ENCODE measurements around the gene COQ8B.

COQ8B gene

GRCh38 chr19:40717880-40718773 is 1.4 kb upstream of the COQ8B start:
- peak; percentile 35 for DNase-seq (ENCODE audit: low spot score)

DNA sequence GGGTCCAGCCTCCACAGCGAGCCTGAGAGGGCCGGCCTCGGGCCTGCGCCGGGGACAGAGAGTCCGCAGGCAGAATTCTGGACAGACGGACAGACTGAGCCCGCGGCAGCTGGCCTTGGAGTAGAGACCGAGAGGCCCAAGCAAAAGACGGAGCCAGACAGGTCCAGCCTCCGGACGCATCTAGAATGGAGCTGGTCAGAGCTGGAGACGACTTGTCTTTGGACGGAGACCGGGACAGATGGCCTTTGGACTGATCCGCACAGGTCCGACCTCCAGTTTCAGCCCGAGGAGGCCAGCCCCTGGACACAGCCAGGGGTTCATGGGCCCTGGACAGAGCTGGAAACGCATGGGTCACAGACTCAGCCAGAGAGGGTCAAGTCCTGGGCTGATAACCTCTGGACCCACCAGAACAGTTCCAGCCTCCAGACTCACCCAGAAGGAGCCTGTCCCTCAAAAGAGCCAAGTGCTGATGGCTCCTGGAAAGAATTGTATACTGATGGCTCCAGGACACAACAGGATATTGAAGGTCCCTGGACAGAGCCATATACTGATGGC is 716 bp upstream of the COQ8B start:
- no peak for DNase-seq (ENCODE audit: low spot score)

- DNase-seq (ENCODE audit: low spot score): no peak
Measured at GRCh38 chr19:40716031-40716481, 630 bp downstream of the COQ8B start.

DNA sequence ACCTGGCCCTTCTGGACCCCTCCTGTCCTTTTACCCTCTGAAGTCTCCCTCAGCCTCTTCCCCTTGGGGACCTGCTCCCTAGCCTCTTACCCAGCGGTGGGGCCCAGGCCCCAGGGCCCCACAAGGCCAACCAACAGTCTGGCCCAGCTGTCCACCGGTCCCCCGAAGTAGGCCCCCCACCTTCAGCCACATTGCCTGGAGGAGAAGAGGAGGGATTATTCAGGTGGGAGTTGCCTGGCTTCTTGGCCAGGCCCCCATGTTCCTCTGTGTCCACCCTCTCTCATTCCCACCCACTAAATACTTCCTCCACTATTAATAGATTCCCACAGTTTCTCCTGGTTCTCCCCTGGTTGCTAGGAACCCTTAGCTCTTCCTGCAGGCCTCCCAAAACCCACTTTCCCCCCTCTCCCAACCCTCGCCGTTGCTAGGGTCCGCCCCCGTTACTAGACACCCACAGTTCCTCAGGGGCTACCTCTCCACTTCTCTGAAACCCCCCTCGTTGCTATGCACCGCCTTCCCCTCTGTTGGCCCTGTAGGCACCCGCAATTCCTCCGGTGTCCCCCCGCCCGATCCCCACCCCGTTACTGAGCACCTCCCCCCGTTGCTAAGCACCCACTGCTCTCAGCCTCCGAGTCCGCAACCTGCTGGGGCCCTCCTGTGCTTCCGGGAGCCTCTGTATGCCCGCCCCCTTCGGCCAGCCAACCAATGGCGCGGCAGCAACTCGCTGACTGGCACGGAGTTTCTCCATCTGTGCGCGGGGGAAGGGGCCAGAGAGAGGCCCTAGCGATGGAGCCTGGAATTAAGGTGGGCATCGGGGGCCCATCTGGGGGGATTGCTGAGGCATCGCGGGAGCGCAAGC is 2.0 kb downstream of the COQ8B start:
- DNase-seq (ENCODE audit: low spot score): peak; percentile 97

DNA sequence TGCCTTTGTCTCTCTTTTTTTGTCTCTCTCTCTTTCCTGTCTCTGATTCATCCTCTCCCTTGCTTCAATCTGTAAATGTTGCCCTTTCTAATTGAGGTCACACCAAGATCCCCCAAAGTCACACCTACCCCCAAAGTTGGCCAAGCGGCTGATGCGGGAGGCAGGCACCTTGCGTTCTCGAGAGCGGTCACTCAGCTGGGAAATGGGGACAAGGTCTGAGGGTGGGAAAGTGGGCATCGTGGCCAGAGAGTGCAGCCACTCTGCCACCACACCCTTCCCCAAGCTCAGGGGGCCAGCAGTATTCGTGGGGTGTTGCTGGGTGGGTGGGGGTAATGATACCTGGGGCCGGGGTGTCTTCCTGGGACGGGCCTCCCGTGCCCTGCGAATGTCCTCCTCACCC is 2.7 kb downstream of the COQ8B start:
- no peak for DNase-seq (ENCODE audit: low spot score)

DNA sequence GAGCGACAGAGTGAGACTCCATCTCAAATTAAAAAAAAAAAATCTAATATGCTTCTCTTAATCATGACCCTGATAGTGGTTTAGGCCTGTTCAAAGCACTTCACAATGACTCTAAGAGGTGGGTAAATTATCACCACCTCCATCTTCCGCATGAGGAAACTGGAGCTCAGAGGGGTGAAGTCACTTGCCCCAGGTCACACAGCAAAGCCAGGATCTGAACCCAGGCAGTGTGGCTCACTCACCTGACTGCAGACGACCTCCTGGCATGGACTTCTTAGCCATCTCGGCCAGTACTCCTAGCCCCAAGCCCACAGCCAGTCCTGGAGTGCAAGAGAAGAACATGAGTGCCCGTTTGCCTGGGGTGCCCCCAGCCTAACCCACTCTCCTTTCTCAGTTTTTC is 6.9 kb downstream of the COQ8B start:
- no peak for DNase-seq (ENCODE audit: low spot score)

- no peak for DNase-seq (ENCODE audit: low spot score)
Measured at GRCh38 chr19:40707615-40708014, 9.1 kb downstream of the COQ8B start.

DNA sequence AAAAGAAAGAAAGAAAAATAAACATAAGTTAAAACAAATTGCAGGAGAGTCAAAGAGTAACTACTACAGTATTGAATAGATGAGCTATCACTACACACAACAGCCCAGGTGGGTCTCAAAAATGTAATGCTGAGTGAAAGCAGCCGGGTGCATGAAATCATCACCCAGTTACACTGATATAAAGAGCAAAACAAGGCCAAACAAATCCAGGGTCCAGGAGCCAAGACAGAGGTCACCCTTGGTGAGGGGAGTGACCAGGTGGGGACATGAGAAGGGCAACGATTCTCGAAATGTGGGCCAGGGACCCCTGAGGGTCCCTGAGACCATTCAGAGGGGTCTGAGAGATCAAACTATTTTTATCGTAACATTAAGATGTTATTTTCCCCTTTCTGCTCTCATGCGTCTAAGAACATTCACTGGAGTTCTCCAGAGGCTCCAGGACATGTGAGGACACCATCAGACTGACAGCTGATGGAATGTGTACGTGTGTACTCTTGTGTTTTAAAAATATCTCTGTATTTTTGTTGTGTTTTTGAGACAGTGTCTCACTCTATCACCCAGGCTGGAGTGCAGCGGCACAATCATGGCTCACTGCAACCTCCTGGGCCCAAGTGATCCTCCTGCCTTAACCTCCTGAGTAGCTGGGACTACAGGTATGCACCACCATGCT is 10.6 kb downstream of the COQ8B start:
- DNase-seq (ENCODE audit: low spot score): no peak

DNA sequence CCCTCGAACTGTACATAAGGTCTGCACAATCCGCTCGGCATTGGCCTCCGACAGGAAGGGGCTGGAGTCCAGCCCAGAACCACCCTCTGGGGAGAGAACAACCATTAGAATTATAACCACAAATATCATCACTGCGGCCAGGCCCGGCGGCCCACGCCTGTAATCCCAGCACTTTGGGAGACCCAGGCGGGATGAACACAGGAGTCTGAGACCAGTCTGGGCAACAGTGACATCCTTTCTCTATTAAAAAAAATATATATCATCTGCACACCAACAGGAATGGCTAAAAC is 11.4 kb downstream of the COQ8B start:
- DNase-seq (ENCODE audit: low spot score): no peak

DNA sequence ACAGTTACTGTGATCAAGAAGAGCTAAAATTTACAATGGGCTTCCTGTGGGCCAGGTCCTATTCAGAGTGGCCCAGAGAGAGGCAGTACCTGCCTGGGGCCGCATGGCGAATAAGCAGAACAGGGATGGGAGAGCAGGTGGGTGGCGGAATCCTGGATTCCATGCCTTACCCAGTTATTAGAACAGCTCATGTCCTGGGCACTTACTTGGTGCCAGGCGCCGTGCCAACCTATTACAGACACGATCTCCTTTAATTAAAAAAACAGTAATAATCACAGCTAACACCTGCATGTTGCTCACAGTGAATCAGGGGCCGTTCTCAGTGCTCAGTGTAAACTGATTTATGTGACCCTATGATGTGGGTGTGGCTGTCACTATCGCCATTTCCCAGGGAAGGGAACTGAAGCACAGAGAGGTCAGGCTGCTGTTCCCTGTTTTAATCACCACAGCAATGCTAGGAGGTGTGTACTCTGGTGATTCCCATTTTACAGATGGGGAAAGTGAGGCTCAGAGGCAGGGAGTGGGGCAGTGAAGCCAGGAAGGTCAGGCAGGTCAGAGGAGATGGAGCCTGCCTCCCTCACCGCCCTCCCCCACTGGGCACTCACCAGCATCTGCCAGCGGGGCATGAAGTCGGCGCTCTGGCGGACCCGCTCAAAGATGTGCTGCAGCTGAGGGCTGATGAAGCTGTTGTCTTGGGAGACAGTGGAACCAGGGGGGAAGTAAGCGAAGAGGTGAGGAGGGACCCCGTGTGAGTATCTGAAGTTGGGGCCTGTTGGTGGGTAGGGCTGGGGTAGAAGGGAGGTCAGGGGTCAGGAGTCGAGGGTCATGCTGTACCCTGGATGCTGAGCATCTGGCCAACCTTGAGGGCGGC is 12.0 kb downstream of the COQ8B start:
- no peak for DNase-seq (ENCODE audit: low spot score)

- no peak for DNase-seq (ENCODE audit: low spot score)
Measured at GRCh38 chr19:40703029-40703755, 13.5 kb downstream of the COQ8B start.

DNA sequence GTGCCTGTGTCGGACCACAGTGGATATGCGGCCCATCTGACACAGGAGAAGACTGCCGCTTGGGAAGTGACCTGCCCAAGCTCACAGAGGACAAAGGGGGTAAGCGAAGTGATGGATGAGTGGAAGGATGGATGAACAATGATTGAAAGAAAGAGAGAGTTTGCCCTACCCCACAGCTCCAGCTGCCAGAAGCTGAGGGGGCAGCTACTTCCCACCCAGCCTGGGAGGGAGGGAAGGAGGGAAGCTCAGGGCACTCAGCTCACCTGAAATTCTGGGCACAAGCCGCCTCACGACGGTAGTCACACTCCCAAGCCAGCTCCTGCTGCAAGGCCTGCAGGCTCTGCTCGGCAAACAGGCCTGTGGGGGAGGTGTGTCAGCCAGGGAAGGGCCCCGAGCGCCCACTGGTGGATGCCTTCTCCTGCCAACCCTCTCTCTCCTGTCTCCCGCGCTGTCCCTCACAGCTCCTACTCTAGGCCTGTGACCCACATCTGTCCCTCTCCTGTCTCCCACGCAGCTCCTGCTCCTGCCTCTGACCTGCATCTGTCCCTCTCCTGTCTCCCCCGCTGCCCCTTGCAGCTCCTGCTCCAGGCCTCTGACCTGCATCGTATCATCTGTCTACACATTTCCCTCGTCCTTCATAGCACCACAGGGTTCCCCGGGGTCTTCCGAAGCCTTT is 14.2 kb downstream of the COQ8B start:
- DNase-seq (ENCODE audit: low spot score): peak; percentile 62

DNA sequence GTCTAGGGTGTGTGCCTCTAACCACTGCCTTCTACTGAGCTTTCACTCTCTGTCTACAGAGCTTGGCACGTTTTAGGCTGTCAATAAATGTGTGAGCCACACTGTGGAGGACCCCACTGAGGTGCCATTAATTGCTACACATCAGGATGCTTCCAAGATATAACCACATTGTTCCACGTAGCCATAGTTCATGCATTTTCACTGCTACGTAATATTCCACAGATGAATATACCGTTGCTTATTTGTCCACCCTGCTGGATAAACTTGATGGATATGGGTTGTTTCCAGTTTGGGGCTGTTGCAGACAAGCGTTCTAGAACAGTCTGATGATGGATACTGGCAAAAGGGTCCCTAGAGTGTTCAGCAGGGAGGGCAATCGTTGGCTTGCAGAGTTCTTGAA is 14.9 kb downstream of the COQ8B start:
- no peak for DNase-seq (ENCODE audit: low spot score)

DNA sequence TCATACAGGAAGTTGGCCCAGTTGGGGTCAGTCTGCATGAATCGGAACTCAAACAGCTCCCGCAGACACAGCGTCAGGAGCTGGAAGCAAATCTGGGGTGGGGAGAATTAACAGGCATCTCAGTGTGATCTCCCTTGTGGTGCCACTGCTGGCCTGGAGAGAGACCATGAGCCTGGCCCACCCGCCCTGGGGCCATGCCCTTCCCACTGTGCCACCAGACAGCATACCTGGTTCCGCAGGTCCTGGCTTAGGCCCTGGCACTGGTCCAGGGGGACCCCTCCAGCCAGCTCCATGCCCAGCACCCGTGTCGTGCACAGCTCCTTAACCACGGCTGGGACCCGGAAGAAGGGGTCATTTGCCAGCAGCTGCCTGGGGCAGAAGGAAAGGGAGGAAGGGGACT is 16.6 kb downstream of the COQ8B start:
- no peak for DNase-seq (ENCODE audit: low spot score)

DNA sequence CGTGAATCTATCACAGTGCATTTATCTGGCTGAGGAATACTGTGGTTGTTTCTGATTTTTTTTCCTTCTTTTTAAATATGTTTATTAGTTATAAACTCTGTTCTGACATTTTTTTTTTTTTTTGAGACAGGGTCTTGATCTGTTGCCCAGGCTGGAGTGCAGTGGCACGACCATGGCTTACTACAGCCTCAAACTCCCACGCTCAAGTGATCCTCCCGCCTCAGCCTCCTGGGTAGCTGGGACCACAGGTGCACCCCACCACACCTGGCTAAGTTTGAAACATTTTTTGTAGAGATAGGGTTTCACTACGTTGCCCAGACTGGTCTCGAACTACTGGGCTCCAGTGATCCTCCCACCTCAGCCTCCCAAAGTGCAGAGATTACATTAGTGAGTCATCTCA is 19.7 kb downstream of the COQ8B start:
- DNase-seq (ENCODE audit: low spot score): no peak

- no peak for DNase-seq (ENCODE audit: low spot score)
Measured at GRCh38 chr19:40695881-40696280, 20.8 kb downstream of the COQ8B start.

DNA sequence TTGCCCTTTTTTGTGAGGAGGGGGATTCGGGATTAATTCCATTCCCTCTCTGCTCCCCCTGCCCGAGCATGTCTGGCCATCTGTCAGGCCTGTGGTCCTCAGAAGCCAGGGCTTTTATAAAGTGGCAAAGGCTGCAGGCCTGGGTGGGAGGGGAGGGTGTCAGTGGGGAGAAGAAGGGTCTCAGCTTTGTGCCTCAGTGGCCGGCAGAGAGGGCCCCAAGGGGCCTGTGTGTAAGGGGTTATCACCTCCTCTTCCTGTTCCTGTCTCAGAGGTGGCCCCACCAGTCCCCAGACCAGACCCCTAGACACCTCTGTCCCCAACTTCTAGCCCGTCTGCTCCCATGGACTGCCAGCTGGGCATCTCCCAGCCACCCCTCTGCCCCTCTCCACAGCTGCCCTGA is 22.8 kb downstream of the COQ8B start:
- DNase-seq (ENCODE audit: low spot score): no peak

- no peak for DNase-seq (ENCODE audit: low spot score)
Measured at GRCh38 chr19:40693150-40693788, 23.4 kb downstream of the COQ8B start.

DNA sequence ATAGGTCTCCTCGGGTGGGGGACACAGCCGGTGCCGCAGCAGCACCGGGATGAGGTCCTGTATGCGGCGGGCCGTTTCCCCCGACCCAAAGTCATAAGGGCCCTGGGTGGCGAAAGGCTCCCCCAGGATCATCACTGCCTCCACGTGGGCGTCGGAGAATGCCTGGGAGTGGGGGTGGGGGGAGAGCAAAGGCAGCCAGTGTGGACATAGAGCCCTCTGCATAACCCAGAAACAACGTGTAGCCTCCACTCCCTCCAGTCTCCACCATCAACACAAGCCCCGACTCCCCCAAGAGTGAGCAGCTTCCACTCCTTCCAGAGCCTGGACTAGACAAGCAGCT is 24.5 kb downstream of the COQ8B start:
- DNase-seq (ENCODE audit: low spot score): no peak

Measured in GM03348 (cell line).